SJSA1 (cell line): ENCODE results near the gene TRABD2B. TPM values are rescaled to one million over a fixed set of nuclear protein-coding genes. Genes with fewer than 3 reads are reported as not detected.

Source experiments
- DNase-seq, 2 experiments: peaks; one replicate each; pipeline ENCODE4 v3.0.0-alpha.2; 2015 to 2020; ENCODE audit warnings: low spot score in 2 of 2, low read depth in 1 of 2
- H3K27ac ChIP-seq: fragments of 250-450 bp; sonication (Bioruptor Pico); 2 replicates; pipeline ENCODE4 v1.5.1; 2020; ENCODE audit warnings: mild to moderate bottlenecking, moderate library complexity
- H3K27me3 ChIP-seq: fragments of 250-450 bp; sonication (Bioruptor Pico); replicated peaks from 2 replicates; pipeline ENCODE4 v1.5.1; 2020; ENCODE audit warnings: mild to moderate bottlenecking, moderate library complexity
- H3K36me3 ChIP-seq: fragments of 250-450 bp; sonication (Bioruptor Pico); 2 replicates; pipeline ENCODE4 v1.5.1; 2020; ENCODE audit warnings: mild to moderate bottlenecking
- H3K4me1 ChIP-seq: fragments of 250-450 bp; sonication (Bioruptor Pico); replicated peaks from 2 replicates; pipeline ENCODE4 v1.6.1; 2021; ENCODE audit warnings: mild to moderate bottlenecking
- H3K4me3 ChIP-seq: fragments of 250-450 bp; sonication (Bioruptor Pico); 2 replicates; pipeline ENCODE4 v1.5.1; 2020; ENCODE audit warnings: mild to moderate bottlenecking
- H3K9me3 ChIP-seq: fragments of 250-450 bp; sonication (Bioruptor Pico); replicated peaks from 2 replicates; pipeline ENCODE4 v1.5.1; 2020; ENCODE audit warnings: mild to moderate bottlenecking
- total RNA-seq: library from RNA; depleted of rRNA; stranded (reverse); fragments of >200 nt; shearing (Covaris generic); gene quantifications from 2 replicates; pipeline ENCODE4 v1.2.3, GENCODE V29; 2014

The TRABD2B gene
- total RNA-seq, 1 experiment from 2014 or later: 0.16 TPM

DNA sequence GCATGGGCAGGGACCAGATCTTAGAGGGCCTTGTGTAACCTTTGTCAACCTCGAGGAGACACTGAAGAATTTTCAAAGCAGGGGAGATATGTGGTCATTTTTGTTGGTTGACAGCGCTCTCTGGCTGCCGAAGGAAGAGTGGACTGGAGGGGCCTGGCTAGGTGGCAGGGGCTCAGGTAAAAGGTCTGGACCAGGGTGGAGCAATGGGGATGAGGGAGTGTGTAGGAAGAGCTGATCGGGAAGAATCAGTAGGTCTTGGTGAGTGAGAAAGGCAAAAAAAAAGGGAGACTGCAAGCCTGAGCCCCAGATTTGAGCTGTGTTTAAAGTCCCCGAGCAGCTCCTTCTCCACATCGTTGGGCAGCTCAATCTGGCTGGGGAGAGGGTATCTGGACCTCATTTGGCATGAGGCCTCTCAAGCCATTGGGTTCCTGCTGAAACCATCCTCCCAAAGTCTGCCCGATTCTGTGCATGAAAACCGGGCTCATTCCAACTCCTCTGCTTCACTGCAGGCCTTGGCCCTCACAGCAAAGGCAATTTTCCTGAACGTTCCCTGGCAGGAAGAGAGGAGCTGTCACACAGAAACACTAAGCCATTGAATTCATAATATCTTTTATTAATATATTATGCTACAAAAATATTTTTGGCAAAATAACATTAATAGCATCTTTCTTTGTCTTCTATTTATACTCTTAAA is 237.1 kb downstream of the TRABD2B start:
- Histone ChIP-seq H3K4me3 (no peak overlapping the region), H3K4me1 (peaks cover 6% of the 10 kb centered on the region; the same call in 1 of the 2 replicates), H3K27ac (no peak overlapping the region), H3K27me3 (no peaks in the 10 kb centered on the region), H3K36me3 (no peaks in the 10 kb centered on the region), H3K9me3 (no peaks in the 10 kb centered on the region)
- DNase-seq: no peak

DNA sequence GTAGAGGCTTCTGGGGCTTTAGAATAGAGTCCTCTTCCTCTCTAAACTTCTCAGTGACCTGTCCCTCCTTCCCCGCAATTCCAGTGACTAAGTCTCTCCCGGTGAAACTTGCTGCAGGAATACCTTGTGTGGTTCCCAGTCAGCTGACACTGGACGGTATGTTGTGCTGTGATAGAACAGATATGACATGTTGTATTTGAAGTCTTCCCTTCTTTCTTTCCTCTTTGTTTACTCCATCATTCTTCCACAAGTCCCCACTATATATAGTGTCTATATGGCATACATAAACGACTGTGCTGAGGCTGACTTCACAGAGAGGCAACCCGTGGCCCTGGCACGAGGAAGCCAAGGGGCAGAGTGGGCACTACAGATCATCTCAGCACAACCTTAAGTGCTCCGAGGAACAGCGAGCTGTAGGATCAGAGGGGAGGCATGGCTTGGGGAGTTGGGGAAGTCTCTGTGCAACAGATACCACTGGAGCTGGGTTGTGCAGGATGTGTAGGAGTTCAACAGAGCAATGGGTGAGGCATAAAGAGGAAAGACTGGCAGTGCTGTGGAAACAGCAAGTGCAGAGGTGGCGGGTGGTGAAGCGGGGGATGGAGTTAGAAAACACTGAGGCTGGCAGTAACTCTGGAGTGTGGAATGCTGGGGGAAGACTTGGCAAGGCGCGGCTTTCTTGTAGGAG is 237.8 kb downstream of the TRABD2B start:
- H3K27ac ChIP-seq: no peak overlapping the region
- no peaks in the 10 kb centered on the region for H3K36me3 ChIP-seq
- H3K9me3 ChIP-seq: no peaks in the 10 kb centered on the region
- H3K27me3 ChIP-seq: no peaks in the 10 kb centered on the region
- no peak for DNase-seq
- H3K4me3 ChIP-seq: no peak overlapping the region
- H3K4me1 ChIP-seq: peaks cover 7% of the 10 kb centered on the region; the same call in 1 of the 2 replicates

- Histone ChIP-seq H3K27me3 (no peaks in the 10 kb centered on the region), H3K27ac (no peak overlapping the region), H3K9me3 (no peaks in the 10 kb centered on the region), H3K36me3 (no peaks in the 10 kb centered on the region), H3K4me3 (no peak overlapping the region), H3K4me1 (peaks cover 9% of the 10 kb centered on the region; the same call in 1 of the 2 replicates)
- no peak for DNase-seq
Observed at GRCh38 chr1:47758341-47759250, 238.6 kb downstream of the TRABD2B start.

DNA sequence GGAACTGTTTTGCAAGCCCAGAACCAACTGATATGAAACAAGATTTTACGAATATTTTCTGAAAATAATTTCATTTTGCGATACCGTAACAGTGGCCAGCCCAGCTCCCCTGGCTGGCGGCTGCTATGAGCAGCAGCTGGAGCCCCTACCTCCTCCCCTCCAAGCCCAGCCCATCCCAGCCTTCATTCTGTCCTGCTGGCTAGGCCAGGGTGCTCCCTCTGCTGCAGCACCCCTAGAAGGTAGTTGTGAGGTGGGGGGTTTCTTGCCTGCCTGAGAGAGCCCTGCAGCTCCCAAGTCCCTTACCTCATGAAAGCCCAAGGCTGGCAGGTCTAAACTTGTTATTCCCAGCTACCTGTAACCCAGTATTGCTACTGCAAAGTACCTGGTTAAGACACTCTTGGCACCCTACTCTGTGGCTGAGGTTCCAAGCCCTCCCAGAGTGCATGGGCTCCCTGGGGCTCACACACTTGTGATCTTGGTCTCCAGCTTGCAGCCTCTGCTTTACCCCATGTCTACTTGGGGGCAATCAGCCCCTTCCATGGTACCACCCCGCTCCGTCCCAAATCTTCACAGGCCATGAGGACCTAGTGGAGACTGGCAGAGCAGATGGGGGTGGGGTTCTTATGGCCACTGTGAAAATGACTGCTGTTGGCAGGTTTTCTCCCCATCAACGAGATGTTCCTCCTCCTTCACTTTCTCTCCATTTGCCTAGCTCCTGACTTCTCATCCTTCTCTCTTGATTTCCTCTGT is 239.8 kb downstream of the TRABD2B start:
- H3K36me3 ChIP-seq: no peaks in the 10 kb centered on the region

DNA sequence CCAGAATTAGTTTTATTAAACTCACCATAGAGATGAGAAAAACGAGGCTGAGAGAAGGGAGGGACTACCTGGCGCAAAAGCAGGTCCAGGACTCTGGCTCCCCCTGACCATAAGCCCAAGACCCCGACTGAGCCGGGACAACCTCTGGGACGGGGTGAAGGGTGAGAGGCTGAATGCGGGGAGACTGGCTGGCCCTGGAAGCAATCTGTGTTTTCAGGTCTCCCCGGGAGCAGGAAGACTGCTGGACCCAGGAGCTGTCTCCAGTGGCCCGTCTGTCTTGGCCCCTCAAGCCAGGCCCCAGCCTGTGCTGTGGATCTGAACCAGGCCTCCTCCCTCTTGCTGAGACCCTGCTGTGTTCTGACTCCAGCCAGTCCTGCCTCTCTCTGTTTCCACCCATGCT is 240.8 kb downstream of the TRABD2B start:
- Histone ChIP-seq H3K4me3 (no peak overlapping the region), H3K36me3 (no peaks in the 10 kb centered on the region), H3K27me3 (no peaks in the 10 kb centered on the region), H3K27ac (no peak overlapping the region), H3K4me1 (peaks cover 26% of the 10 kb centered on the region), H3K9me3 (no peaks in the 10 kb centered on the region)
- DNase-seq: no peak

More for the DNA sequence above, 239.8 kb downstream of the TRABD2B start:
- Histone ChIP-seq H3K27ac (no peak overlapping the region), H3K9me3 (no peaks in the 10 kb centered on the region), H3K4me1 (peaks cover 18% of the 10 kb centered on the region), H3K27me3 (no peaks in the 10 kb centered on the region), H3K4me3 (no peak overlapping the region)
- peak in 1 of 2 experiments; percentile 34 for DNase-seq

DNA sequence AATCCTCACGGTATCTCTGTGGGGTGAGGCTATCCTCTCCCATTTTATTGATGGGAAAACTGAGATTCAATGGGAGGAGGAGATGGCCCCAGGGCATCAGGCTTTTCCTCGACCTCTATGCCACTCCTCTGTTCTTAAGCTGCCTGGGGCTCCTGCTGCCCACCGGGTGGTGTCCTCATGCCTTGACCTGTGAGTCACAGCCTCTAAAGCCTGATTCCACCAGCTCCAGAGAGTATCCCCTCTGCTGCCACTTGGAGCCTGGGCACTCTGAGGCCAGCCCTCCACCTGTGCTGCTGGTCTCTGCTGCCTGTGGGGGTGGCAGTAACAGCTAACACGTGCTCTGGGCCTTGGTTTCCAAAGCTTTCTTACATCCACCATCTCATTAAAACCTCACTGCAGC is 241.2 kb downstream of the TRABD2B start:
- no peak overlapping the region for H3K27ac ChIP-seq
- DNase-seq: no peak
- H3K4me1 ChIP-seq: peaks cover 26% of the 10 kb centered on the region
- no peaks in the 10 kb centered on the region for H3K27me3 ChIP-seq
- no peaks in the 10 kb centered on the region for H3K36me3 ChIP-seq
- no peak overlapping the region for H3K4me3 ChIP-seq
- H3K9me3 ChIP-seq: no peaks in the 10 kb centered on the region

- Histone ChIP-seq H3K27ac (no peak overlapping the region), H3K27me3 (no peaks in the 10 kb centered on the region), H3K4me1 (peaks cover 26% of the 10 kb centered on the region), H3K9me3 (no peaks in the 10 kb centered on the region), H3K36me3 (no peaks in the 10 kb centered on the region), H3K4me3 (no peak overlapping the region)
- no peak for DNase-seq
Observed at GRCh38 chr1:47755101-47755990, 241.8 kb downstream of the TRABD2B start.

DNA sequence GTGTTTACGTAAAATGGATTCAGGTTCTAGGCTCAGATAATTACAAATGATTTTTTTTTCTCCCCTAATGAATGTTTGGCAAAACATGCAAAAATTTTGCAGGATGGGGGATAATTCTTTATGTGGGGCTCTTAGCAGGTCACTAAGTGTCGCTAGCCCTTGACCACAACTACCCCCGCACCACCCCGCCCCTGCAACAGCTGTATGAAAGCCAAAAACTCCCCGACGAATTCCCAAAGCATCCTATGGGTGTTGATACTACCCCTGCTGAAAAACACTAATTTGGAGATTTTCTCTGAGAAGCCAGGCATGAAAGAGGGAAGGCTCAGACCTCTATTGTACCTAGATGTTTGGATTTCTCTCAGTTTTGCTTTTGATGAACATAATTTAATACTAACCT is 243.0 kb downstream of the TRABD2B start:
- no peaks in the 10 kb centered on the region for H3K36me3 ChIP-seq
- H3K4me3 ChIP-seq: no peak overlapping the region
- peaks cover 26% of the 10 kb centered on the region for H3K4me1 ChIP-seq
- no peak overlapping the region for H3K27ac ChIP-seq
- DNase-seq: no peak
- H3K27me3 ChIP-seq: no peaks in the 10 kb centered on the region
- no peaks in the 10 kb centered on the region for H3K9me3 ChIP-seq

DNA sequence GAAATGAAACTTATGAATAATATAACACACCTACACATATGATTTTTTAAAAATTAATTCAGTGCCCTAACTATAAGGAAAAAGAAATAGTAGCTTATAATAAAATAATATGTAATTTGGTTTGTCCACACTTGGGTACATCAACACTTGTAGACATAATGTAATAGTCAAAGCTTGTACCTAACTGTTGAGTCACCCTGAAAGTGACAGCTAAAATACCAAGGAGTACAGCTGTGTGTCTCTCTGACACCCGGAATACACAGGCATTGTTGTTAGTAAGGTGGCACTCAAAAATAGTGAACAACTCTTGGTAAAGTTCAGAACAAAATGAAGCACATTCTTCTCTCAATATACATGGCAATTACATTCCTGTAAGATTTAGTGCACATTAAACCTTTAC is 243.4 kb downstream of the TRABD2B start:
- no peak overlapping the region for H3K4me3 ChIP-seq

GRCh38 chr1:47752559-47752958 is 244.6 kb downstream of the TRABD2B start:
- no peak for DNase-seq
- H3K36me3 ChIP-seq: no peaks in the 10 kb centered on the region
- no peaks in the 10 kb centered on the region for H3K9me3 ChIP-seq
- no peaks in the 10 kb centered on the region for H3K27me3 ChIP-seq
- H3K27ac ChIP-seq: peak overlapping the region; percentile 17; the same call in 1 of the 2 replicates
- H3K4me3 ChIP-seq: no peak overlapping the region
- H3K4me1 ChIP-seq: peaks cover 26% of the 10 kb centered on the region

More for the DNA sequence above, 243.4 kb downstream of the TRABD2B start:
- Histone ChIP-seq H3K4me1 (peaks cover 26% of the 10 kb centered on the region), H3K27me3 (no peaks in the 10 kb centered on the region), H3K27ac (no peak overlapping the region), H3K9me3 (no peaks in the 10 kb centered on the region), H3K36me3 (no peaks in the 10 kb centered on the region)
- DNase-seq: no peak

DNA sequence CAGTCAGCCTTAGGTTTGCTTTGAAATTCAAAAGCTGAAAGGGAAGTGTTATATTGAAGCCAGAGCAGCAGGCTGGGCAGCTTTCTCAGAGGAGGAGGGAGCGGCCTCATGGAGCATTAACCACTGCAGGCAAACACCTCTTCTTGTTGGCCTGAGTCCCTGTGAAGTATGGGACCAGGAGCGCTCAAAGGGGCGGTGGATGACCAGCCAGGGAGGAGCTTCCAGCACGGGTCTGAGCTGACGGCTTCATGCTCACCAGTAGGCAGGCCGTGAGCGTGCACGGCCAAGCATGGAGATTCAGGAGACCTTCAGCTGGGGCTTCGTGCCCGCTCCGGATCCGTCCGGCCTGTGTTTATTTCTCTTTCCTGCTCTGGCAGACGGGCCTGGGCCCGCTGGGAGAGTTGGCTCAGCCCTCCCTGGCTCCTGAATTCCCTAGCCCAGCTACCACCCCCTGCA is 245.2 kb downstream of the TRABD2B start:
- no peaks in the 10 kb centered on the region for H3K9me3 ChIP-seq
- peak; percentile 69 to 73 for DNase-seq
- H3K4me1 ChIP-seq: peaks cover 26% of the 10 kb centered on the region
- H3K27me3 ChIP-seq: no peaks in the 10 kb centered on the region
- no peaks in the 10 kb centered on the region for H3K36me3 ChIP-seq
- peak overlapping the region; percentile 17; the same call in 1 of the 2 replicates for H3K27ac ChIP-seq
- H3K4me3 ChIP-seq: no peak overlapping the region

- peaks cover 26% of the 10 kb centered on the region for H3K4me1 ChIP-seq
- no peaks in the 10 kb centered on the region for H3K36me3 ChIP-seq
- no peaks in the 10 kb centered on the region for H3K27me3 ChIP-seq
- no peak overlapping the region for H3K4me3 ChIP-seq
- H3K27ac ChIP-seq: no peak overlapping the region
- no peaks in the 10 kb centered on the region for H3K9me3 ChIP-seq
- DNase-seq: no peak
Observed at GRCh38 chr1:47751193-47751592, 246.0 kb downstream of the TRABD2B start.
